ENCODE data around the gene DCC.

DCC gene

DNA sequence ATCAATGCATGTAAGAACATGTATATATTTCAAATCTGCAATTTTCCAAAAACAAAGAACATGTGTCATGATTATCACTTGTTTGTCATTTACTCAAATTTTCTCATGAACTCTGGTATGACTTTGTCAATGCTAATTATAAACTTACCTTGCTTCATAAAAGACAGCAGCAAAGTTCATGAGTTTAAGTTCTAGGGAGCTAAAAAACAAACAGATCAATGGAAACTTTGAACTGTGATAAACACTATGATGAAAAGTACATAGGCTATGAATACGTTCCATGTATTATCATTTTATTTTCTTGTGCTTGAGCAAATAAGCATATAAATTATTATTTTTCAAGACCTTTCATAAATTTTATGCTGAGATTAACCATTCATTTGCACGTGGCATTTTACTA lies 943.7 kb downstream of the DCC start:
- TF ChIP-seq POLR2AphosphoS5 (IDR thresholded peaks at IDR 0.05; ENCODE audit: borderline replicate concordance, low read depth, low read length), result no peak
- TF ChIP-seq EZH2 (IDR thresholded peaks at IDR 0.05), result no peak
- TF ChIP-seq FOXP2 (optimal IDR thresholded peaks at IDR 0.05; ENCODE audit: control extremely low read depth, extremely low read length, insufficient read depth), result no peak
- Histone ChIP-seq H3K36me3 (ENCODE audit: insufficient read depth, low read length) (no peaks in the 10 kb centered on the region), H3K27ac (no peak overlapping the region), H3K9me3 (ENCODE audit: low read depth, low read length) (no peaks in the 10 kb centered on the region), H3K9ac (ENCODE audit: insufficient read length) (no peak overlapping the region), H3K4me3 (no peak overlapping the region)
- DNase-seq (ENCODE audit: low read depth, low spot score), result no peak

DNA sequence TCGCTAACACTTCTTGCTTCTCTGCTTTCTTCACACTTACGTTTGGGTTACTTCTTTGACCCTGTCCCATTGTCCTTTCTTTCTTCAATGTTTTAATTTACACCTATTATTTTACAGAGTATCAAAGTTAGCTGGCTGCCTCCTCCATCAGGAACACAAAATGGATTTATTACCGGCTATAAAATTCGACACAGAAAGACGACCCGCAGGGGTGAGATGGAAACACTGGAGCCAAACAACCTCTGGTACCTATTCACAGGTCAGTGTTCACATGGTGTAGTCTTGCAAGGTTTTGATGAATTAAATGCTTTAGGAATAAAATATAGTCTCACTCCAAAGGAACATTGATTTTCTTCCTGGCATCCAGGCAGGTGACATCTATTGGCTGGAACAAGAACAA lies 965.5 kb downstream of the DCC start:
- H3K9me3 ChIP-seq (ENCODE audit: low read depth, low read length), result no peaks in the 10 kb centered on the region
- DNase-seq (ENCODE audit: low read depth, low spot score), result no peak
- H3K27ac ChIP-seq, result no peak overlapping the region
- H3K36me3 ChIP-seq (ENCODE audit: insufficient read depth, low read length), result no peaks in the 10 kb centered on the region
- H3K9ac ChIP-seq (ENCODE audit: insufficient read length), result no peak overlapping the region
- no peak overlapping the region for H3K4me3 ChIP-seq
- TF ChIP-seq EZH2 (IDR thresholded peaks at IDR 0.05), result no peak
- TF ChIP-seq FOXP2 (optimal IDR thresholded peaks at IDR 0.05; ENCODE audit: control extremely low read depth, extremely low read length, insufficient read depth), result no peak
- no peak for TF ChIP-seq POLR2AphosphoS5 (IDR thresholded peaks at IDR 0.05; ENCODE audit: borderline replicate concordance, low read depth, low read length)

GRCh38 chr18:53319628-53320027 lies 979.6 kb downstream of the DCC start:
- TF ChIP-seq EZH2 (IDR thresholded peaks at IDR 0.05) (no peak), POLR2AphosphoS5 (IDR thresholded peaks at IDR 0.05; ENCODE audit: borderline replicate concordance, low read depth, low read length) (no peak), FOXP2 (optimal IDR thresholded peaks at IDR 0.05; ENCODE audit: control extremely low read depth, extremely low read length, insufficient read depth) (no peak)
- H3K36me3 ChIP-seq (ENCODE audit: insufficient read depth, low read length), result no peaks in the 10 kb centered on the region
- no peak for DNase-seq (ENCODE audit: low read depth, low spot score)
- H3K4me3 ChIP-seq, result no peak overlapping the region
- no peak overlapping the region for H3K27ac ChIP-seq
- H3K9ac ChIP-seq (ENCODE audit: insufficient read length), result no peak overlapping the region
- H3K9me3 ChIP-seq (ENCODE audit: low read depth, low read length), result no peaks in the 10 kb centered on the region

- no peak for TF ChIP-seq FOXP2 (optimal IDR thresholded peaks at IDR 0.05; ENCODE audit: control extremely low read depth, extremely low read length, insufficient read depth)
- TF ChIP-seq POLR2AphosphoS5 (IDR thresholded peaks at IDR 0.05; ENCODE audit: borderline replicate concordance, low read depth, low read length), result no peak
- TF ChIP-seq EZH2 (IDR thresholded peaks at IDR 0.05), result no peak
- Histone ChIP-seq H3K9ac (ENCODE audit: insufficient read length) (no peak overlapping the region), H3K27ac (no peak overlapping the region), H3K4me3 (no peak overlapping the region), H3K36me3 (ENCODE audit: insufficient read depth, low read length) (no peaks in the 10 kb centered on the region), H3K9me3 (ENCODE audit: low read depth, low read length) (no peaks in the 10 kb centered on the region)
- DNase-seq (ENCODE audit: low read depth, low spot score), result no peak
These were observed 982.2 kb downstream of the DCC start for GRCh38 chr18:53322163-53322562.

DNA sequence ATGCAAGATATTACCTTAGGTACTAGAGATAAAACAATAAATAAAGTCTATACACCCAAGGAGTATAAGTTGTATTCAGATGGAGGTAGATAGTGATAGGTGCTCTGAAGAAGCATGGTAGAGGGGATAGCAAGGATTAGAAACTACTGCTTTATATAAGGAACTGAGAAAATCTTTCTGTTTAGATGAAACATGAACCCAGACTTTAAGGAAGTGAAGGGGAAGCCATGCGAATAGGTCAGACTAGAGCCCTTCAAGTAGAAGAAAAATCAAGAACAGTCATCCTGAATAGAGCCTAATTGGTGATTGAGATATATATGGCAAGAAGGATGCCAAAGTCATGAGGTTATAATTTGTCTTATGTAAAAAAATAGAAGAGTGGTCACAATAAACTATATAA lies 984.4 kb downstream of the DCC start:
- H3K27ac ChIP-seq, result no peak overlapping the region
- H3K9me3 ChIP-seq (ENCODE audit: low read depth, low read length), result no peaks in the 10 kb centered on the region
- H3K36me3 ChIP-seq (ENCODE audit: insufficient read depth, low read length), result no peaks in the 10 kb centered on the region
- DNase-seq (ENCODE audit: low read depth, low spot score), result no peak
- no peak for TF ChIP-seq POLR2AphosphoS5 (IDR thresholded peaks at IDR 0.05; ENCODE audit: borderline replicate concordance, low read depth, low read length)
- H3K4me3 ChIP-seq, result no peak overlapping the region
- no peak overlapping the region for H3K9ac ChIP-seq (ENCODE audit: insufficient read length)

GRCh38 chr18:53360501-53361443 lies 1020.8 kb downstream of the DCC start:
- Histone ChIP-seq H3K9me3 (ENCODE audit: low read depth, low read length) (no peaks in the 10 kb centered on the region), H3K4me3 (no peak overlapping the region), H3K27ac (no peak overlapping the region), H3K9ac (ENCODE audit: insufficient read length) (no peak overlapping the region), H3K36me3 (ENCODE audit: insufficient read depth, low read length) (no peaks in the 10 kb centered on the region)
- DNase-seq (ENCODE audit: low read depth, low spot score), result no peak
- TF ChIP-seq EZH2 (IDR thresholded peaks at IDR 0.05) (no peak), FOXP2 (optimal IDR thresholded peaks at IDR 0.05; ENCODE audit: control extremely low read depth, extremely low read length, insufficient read depth) (no peak), POLR2AphosphoS5 (IDR thresholded peaks at IDR 0.05; ENCODE audit: borderline replicate concordance, low read depth, low read length) (no peak)

DNA sequence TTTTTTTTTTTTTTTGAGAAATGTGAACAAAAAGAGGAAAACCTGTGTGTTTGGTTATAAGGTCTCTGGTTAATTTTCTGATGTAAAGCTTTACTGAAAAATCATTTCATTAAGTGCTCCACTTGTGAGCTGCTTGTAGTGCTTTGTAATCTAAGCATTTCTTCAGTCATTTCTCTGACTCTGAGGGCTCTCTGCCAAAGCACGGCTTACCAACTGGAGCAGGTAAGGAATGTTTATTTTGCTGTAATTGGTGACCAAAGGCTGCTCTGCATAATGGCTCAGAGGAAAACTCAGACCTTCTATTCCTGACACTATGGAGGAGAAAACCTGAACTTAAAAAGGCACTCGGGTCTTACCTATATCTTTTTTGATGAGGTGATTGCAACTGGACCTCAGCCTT lies 1035.6 kb downstream of the DCC start:
- H3K9ac ChIP-seq (ENCODE audit: insufficient read length), result no peak overlapping the region
- no peak overlapping the region for H3K27ac ChIP-seq
- no peaks in the 10 kb centered on the region for H3K9me3 ChIP-seq (ENCODE audit: low read depth, low read length)
- TF ChIP-seq EZH2 (IDR thresholded peaks at IDR 0.05) (no peak), POLR2AphosphoS5 (IDR thresholded peaks at IDR 0.05; ENCODE audit: borderline replicate concordance, low read depth, low read length) (no peak), FOXP2 (optimal IDR thresholded peaks at IDR 0.05; ENCODE audit: control extremely low read depth, extremely low read length, insufficient read depth) (no peak)
- no peak for DNase-seq (ENCODE audit: low read depth, low spot score)
- no peak overlapping the region for H3K4me3 ChIP-seq
- no peaks in the 10 kb centered on the region for H3K36me3 ChIP-seq (ENCODE audit: insufficient read depth, low read length)

DNA sequence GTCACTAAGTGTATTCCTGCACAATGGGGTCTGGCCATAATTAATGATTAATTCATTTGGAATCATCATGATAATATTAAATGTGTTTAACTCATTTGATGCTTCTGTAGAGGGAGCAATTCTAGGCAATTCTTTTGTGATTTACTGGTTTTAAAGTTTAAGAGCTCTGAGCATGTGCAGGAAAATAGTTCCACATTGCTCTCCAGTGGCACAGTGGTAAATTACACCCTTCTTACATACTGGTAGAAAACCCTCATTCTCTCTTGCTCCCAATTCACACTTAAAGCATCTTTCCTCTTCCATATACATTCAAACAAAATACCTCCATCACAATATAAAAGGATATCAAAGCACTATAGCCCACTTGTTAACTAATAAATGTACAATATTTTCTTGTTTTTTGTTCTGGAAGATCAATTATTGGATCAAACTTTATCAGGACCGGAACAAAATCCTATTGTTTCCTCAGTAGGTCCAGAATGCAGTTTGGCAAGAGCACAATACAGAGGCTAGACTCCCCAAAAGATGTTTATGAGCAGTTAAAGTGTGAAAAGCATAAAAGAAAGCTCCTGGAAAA lies 1040.2 kb downstream of the DCC start:
- TF ChIP-seq FOXP2 (optimal IDR thresholded peaks at IDR 0.05; ENCODE audit: control extremely low read depth, extremely low read length, insufficient read depth), result no peak
- H3K36me3 ChIP-seq (ENCODE audit: insufficient read depth, low read length), result no peaks in the 10 kb centered on the region
- DNase-seq (ENCODE audit: low read depth, low spot score), result peak; percentile 59
- H3K4me3 ChIP-seq, result no peak overlapping the region
- no peak overlapping the region for H3K27ac ChIP-seq
- no peaks in the 10 kb centered on the region for H3K9me3 ChIP-seq (ENCODE audit: low read depth, low read length)
- no peak overlapping the region for H3K9ac ChIP-seq (ENCODE audit: insufficient read length)

Measured in SK-N-MC (cell line).